T-helper 2 cell treated with Interferon-gamma antibody and Interleukin-4, amounts not matched to agents 5 μg/mL and 100 μg/mL, for 36 hours (primary cell): ENCODE data around the gene ERCC1.

ENCODE experiments used
- DNase-seq: peaks from one replicate; pipeline ENCODE4 v3.0.0; 2021; ENCODE audit warnings: low spot score
- H3K27ac Mint-ChIP-seq: one replicate; pipeline ENCODE4 v1.8.0; 2021; ENCODE audit warnings: mild to moderate bottlenecking, mixed read lengths
- H3K27me3 Mint-ChIP-seq: one replicate; pipeline ENCODE4 v1.8.0; 2021; ENCODE audit warnings: low read depth, mixed read lengths
- H3K36me3 Mint-ChIP-seq: one replicate; pipeline ENCODE4 v1.8.0; 2021; ENCODE audit warnings: low read depth, mixed read lengths
- H3K4me1 Mint-ChIP-seq: one replicate; pipeline ENCODE4 v1.8.0; 2021; ENCODE audit warnings: low read depth, mixed read lengths
- H3K4me3 Mint-ChIP-seq: one replicate; pipeline ENCODE4 v1.8.0; 2022; ENCODE audit warnings: mild to moderate bottlenecking, moderate library complexity, mixed read lengths
- H3K9me3 Mint-ChIP-seq: one replicate; pipeline ENCODE4 v1.8.0; 2021; ENCODE audit warnings: mixed read lengths

ERCC1 gene

DNA sequence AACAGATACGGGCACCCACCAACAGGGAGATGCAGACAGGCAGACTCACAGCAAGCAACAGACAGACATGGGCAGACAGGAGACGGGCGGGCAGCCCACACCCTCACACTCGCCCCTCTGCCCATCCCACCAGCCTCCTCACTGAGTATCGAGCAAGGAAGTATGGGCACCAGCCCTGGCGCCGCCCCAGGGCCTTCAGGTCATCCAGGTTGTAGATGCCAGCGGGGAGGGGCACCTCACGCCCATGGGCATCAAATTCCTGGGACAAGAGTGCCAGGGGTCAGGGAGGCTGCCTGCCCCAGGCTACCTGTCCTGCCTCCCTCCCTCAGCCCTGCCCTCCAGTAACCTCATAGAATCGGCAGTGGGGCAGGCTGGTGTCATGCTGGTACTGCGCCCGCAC is 59.0 kb downstream of the ERCC1 start:
- Mint-ChIP-seq H3K9me3 (no peaks in the 10 kb centered on the region), H3K4me1 (peaks cover 7% of the 10 kb centered on the region), H3K27me3 (no peaks in the 10 kb centered on the region), H3K36me3 (peaks cover 6% of the 10 kb centered on the region), H3K4me3 (no peak overlapping the region), H3K27ac (no peak overlapping the region)
- DNase-seq = no peak

DNA sequence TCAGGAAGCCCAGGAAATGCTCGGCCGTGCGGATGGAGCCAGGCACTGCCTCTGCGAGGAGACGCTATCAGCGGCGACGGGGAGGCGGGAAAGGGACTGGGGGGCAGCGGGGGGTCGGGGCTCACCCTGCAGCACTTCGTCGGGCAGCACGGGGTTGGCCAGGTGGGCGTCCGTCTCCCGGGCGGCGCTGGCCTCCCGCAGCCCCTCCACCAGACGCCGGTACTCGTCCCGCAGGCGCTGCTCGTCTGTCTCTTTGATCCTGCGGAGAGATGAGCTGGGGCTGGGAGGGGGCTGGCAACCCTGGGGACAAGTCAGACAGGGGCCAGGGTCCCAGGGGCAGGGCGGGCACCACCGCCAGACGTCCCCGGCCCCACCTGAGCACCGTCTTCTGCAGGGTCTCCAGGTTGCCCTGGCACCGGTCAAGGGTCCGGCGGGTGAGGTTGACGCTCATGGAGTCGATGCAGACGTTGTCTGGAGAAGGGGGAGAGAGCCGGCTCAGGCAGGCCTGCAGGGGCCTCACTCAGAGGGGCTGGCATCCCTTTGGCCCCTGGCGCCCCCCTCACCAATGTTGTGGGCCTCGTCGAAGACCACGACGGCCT is 59.8 kb downstream of the ERCC1 start:
- peaks cover 5% of the 10 kb centered on the region for H3K4me1 Mint-ChIP-seq
- no peaks in the 10 kb centered on the region for H3K9me3 Mint-ChIP-seq
- H3K4me3 Mint-ChIP-seq = no peak overlapping the region
- peaks cover 6% of the 10 kb centered on the region for H3K36me3 Mint-ChIP-seq
- H3K27ac Mint-ChIP-seq = no peak overlapping the region
- H3K27me3 Mint-ChIP-seq = no peaks in the 10 kb centered on the region
- DNase-seq = no peak

DNA sequence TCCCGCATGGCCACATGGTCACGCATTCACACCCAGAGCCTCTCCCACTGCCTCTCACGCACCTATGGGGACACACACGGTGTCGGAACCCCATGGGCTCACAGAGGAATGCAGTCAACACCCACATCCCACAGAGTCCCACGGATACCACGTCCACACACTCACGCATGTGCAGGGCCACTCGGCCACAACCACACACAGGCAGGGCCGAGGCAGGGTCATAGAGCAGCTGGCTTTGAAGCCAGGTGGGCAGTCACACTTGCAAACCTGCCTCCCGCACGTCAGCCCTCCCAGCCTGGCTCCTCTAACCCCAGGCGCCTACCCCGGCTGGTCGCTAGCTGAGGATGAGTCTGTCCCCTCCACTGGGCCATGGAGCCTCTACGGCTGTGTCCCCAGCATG is 61.4 kb downstream of the ERCC1 start:
- Mint-ChIP-seq H3K36me3 (peaks cover 10% of the 10 kb centered on the region), H3K27me3 (no peaks in the 10 kb centered on the region), H3K4me3 (no peak overlapping the region), H3K27ac (no peak overlapping the region), H3K4me1 (no peaks in the 10 kb centered on the region), H3K9me3 (no peaks in the 10 kb centered on the region)
- no peak for DNase-seq

DNA sequence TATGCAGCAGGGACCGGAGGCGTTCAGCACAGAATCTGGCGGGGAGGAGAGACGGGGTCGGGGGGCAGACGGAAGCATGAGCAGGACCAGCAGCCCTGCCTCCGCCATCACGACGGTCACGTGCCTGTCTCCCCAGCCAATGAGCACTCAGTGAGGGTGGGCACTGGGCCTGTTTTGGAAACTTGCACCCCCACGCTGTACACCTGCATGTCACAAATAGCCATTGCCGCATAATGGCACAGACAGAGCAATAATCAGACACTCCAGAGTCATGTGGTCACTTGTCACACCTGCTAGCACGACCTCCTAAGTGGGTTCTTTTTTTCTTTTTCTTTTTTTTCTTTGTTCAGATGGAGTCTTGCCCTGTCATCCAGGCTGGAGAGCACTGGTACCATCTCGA is 62.1 kb downstream of the ERCC1 start:
- Mint-ChIP-seq H3K4me1 (no peaks in the 10 kb centered on the region), H3K36me3 (peaks cover 11% of the 10 kb centered on the region), H3K9me3 (no peaks in the 10 kb centered on the region), H3K4me3 (no peak overlapping the region), H3K27ac (no peak overlapping the region), H3K27me3 (no peaks in the 10 kb centered on the region)
- no peak for DNase-seq

DNA sequence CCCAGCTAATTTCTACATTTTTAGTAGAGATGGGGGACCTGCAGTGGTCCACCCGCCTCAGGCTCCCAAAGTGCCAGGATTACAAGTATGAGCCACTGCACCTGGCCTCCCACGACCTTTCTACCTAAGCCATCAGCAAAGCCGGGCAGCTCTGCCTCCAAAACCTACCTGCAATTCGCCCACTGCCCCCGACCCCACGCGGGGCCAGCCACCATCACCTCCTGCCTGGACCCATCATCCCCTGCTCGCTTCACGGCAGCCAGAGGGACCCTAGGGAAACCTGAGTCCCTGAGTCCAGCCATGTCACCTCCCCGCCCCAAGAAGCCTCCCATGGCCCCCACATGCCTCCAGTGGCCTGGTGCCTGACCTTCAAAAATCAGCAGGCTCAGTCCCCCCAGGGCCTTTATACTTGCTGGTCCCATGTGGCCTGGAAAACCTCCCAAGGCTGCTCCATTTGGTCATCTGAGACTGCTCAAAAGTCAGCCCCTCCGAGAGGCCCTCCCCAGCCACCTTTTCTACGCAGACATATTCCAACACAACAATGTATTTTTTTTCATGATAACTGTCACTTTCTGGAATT is 65.4 kb downstream of the ERCC1 start:
- peaks cover 25% of the 10 kb centered on the region for H3K36me3 Mint-ChIP-seq
- H3K27me3 Mint-ChIP-seq = no peaks in the 10 kb centered on the region
- no peaks in the 10 kb centered on the region for H3K4me1 Mint-ChIP-seq
- DNase-seq = no peak
- H3K27ac Mint-ChIP-seq = no peak overlapping the region
- no peak overlapping the region for H3K4me3 Mint-ChIP-seq
- no peaks in the 10 kb centered on the region for H3K9me3 Mint-ChIP-seq

DNA sequence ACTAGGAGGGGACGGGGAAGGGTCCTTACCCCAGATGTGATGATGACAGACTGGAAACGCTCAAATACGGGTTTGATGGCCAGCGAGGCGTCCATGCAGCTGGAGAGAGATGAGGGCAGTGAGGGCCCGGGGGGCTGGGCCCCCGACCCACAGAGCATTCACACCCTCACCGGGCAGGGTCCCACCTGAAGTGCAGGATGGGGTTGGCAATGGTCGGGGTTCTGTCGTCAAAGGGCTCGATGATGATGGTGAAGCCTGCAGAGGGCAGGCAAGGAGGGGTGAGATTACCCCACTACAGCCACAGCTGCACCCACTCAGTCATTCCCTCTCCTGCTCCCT is 66.3 kb downstream of the ERCC1 start:
- Mint-ChIP-seq H3K4me1 (no peaks in the 10 kb centered on the region), H3K36me3 (peaks cover 27% of the 10 kb centered on the region), H3K9me3 (no peaks in the 10 kb centered on the region), H3K4me3 (no peak overlapping the region), H3K27me3 (no peaks in the 10 kb centered on the region), H3K27ac (no peak overlapping the region)
- DNase-seq = no peak
